Measurements from ENCODE around the gene CEND1.

The CEND1 gene

DNA sequence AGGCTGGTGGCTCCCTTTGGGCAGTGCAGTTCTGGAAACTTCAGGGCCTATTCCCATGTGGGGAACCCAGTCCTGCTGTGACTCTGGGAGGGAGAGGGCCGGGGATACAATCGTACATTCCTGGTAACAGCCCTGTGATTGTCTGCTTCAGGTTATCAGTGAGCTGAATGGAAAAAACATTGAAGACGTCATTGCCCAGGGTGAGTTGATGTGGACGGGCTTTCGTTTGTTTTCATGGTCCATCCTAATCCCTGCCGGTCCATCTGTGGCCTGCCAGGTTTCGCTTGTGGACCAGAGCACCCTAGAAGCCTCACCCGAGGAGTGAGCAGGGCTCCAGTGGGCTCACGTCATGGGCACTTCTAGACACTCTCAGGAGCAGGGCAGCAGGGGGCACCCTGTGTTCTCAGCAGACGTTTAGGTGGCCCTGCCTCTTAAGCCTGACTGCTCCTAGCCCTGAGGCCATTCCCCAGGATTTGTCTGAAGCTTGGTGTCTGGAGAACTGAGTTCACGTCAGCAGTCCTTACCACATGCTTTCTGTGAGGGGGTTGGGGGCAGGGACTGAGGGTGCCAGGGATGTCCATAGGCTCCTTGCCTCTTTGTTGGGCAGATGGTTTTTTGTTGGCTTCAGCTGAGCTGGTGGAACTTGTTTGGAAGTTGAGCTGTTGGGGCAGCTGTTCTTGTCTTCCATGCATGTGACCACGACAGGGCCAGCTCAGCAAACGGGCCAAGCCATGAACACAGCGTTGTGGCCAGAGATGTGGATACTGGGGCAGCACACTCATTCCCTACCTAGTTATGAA lies 21.8 kb upstream of the CEND1 start:
- Histone ChIP-seq H3K27ac (ENCODE audit: insufficient read depth, low read depth, low read length, poor library complexity, severe bottlenecking) (no peak overlapping the region), H3K36me3 (ENCODE audit: control insufficient read depth, insufficient read depth, low read length) (peaks cover 26% of the 10 kb centered on the region), H3K4me3 (ENCODE audit: insufficient read depth, low read depth, low read length) (no peak overlapping the region), H3K27me3 (ENCODE audit: control insufficient read depth, insufficient read depth, low read length, poor library complexity, severe bottlenecking) (no peaks in the 10 kb centered on the region), H3K4me1 (ENCODE audit: control insufficient read depth, insufficient read depth, low read length) (peaks cover 15% of the 10 kb centered on the region), H3K9me3 (ENCODE audit: control insufficient read depth, low read length) (no peaks in the 10 kb centered on the region)
- 92 to 94% methylated on average over 14 of the region's 14 CpGs for WGBS, 2 experiments

GRCh38 chr11:810040-810567 lies 20.2 kb upstream of the CEND1 start:
- Histone ChIP-seq H3K36me3 (ENCODE audit: control insufficient read depth, insufficient read depth, low read length) (peaks cover 26% of the 10 kb centered on the region), H3K27ac (ENCODE audit: insufficient read depth, low read depth, low read length, poor library complexity, severe bottlenecking) (peak overlapping the region; percentile 94)
- 1% methylated on average over 55 of the region's 55 CpGs for WGBS, 2 experiments

DNA sequence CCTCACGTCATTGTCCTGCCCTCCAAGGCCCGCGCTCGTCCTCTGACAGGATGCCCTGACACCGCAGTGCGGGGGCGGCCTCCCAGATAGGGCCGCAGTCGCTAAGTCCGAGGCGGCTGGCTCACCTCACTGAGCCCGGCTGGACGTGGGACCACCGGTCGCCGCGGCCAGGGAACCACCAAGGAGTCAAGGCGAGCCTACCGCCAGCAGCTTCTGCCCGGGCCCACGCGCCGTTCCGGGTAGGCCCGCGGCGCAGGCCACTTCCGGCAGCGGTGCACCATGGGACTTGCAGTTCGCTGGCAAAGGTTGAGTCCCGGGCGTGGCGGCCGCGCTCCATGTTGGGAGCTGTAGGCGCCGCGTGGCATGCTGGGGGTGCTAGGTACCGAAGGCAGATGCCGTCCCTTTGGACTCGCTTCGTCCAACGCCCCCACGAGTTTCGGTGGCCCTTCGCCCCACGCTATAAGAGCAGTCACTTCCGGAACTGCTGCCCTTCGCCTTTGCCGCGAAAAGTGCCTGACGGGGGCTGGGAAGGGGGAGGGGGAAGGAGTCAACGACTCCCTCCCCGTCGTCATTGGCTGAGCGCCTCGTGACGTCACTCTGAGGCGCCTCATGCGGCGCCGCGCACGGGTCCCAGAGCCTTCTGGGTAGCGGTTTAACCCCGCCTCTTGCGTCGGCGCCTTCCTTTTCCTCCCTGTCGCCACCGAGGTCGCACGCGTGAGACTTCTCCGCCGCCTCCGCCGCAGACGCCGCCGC lies 19.6 kb upstream of the CEND1 start, which contains the start of gene RPLP2:
RPLP2 (plus strand) TSS at position 681 of the 753 bp plus-strand sequence. CDS start 268 bp downstream, outside the sequence.
- Histone ChIP-seq H3K27me3 (ENCODE audit: control insufficient read depth, insufficient read depth, low read length, poor library complexity, severe bottlenecking) (no peaks in the 10 kb centered on the region), H3K4me3 (ENCODE audit: insufficient read depth, low read depth, low read length) (peak within 1 kb of the TSS; percentile 98), H3K27ac (ENCODE audit: insufficient read depth, low read depth, low read length, poor library complexity, severe bottlenecking) (peak within 1 kb of the TSS; percentile 94), H3K36me3 (ENCODE audit: control insufficient read depth, insufficient read depth, low read length) (peaks cover 26% of the 10 kb centered on the region), H3K4me1 (ENCODE audit: control insufficient read depth, insufficient read depth, low read length) (peaks cover 18% of the 10 kb centered on the region), H3K9me3 (ENCODE audit: control insufficient read depth, low read length) (no peaks in the 10 kb centered on the region)
- WGBS, 2 experiments = 0% methylated on average over 81 of the region's 81 CpGs

More at GRCh38 chr11:810040-810567, 20.2 kb upstream of the CEND1 start:
- H3K4me1 ChIP-seq (ENCODE audit: control insufficient read depth, insufficient read depth, low read length) = peaks cover 15% of the 10 kb centered on the region
- no peaks in the 10 kb centered on the region for H3K9me3 ChIP-seq (ENCODE audit: control insufficient read depth, low read length)
- no peaks in the 10 kb centered on the region for H3K27me3 ChIP-seq (ENCODE audit: control insufficient read depth, insufficient read depth, low read length, poor library complexity, severe bottlenecking)
- H3K4me3 ChIP-seq (ENCODE audit: insufficient read depth, low read depth, low read length) = peak overlapping the region; percentile 98

DNA sequence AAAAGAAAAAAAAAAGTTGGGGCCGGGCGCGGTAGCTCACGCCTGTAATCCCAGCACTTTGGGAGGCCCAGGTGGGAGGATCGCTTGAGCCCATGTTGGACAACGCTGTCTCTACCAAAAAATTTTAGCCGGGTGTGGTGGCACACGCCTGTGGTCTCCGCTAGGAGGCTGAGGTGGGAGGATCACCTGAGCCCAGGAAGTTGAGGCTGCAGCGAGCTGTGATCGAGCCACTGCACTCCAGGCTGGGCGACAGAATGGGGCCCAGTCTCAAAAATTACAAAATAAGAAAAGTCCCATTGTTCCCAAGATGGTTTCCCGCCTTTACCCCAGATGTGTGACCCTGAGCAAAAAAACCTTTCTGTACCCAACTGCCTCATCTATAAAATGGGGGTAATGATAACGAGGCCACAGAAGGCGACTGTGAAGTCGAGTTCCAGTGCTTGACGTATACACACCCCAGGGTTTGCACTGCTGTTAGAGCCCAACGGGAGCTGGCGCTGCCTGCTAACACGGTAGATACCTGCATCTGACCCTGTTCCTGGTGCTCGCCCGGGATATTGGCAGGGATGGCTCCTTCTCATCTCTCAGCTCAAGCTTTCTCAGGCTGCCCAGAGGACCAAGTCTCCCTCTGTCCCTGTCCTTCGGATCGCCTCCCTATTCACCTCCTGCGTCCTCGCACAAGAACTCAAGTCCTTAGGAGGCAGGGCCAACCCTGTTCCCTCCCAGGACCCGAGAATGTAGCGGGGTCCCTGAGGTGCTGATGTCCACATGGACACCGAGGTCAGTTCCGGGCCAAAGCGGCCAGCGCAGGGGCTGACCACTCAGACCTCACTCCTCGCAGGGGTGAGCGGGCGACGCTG lies 18.8 kb upstream of the CEND1 start:
- 37% methylated on average over 36 of the region's 36 CpGs for WGBS, 2 experiments
- peaks cover 23% of the 10 kb centered on the region for H3K4me1 ChIP-seq (ENCODE audit: control insufficient read depth, insufficient read depth, low read length)
- peak overlapping the region; percentile 98 for H3K4me3 ChIP-seq (ENCODE audit: insufficient read depth, low read depth, low read length)
- H3K27ac ChIP-seq (ENCODE audit: insufficient read depth, low read depth, low read length, poor library complexity, severe bottlenecking) = peak overlapping the region; percentile 94
- H3K36me3 ChIP-seq (ENCODE audit: control insufficient read depth, insufficient read depth, low read length) = peaks cover 23% of the 10 kb centered on the region
- H3K27me3 ChIP-seq (ENCODE audit: control insufficient read depth, insufficient read depth, low read length, poor library complexity, severe bottlenecking) = no peaks in the 10 kb centered on the region
- no peaks in the 10 kb centered on the region for H3K9me3 ChIP-seq (ENCODE audit: control insufficient read depth, low read length)

DNA sequence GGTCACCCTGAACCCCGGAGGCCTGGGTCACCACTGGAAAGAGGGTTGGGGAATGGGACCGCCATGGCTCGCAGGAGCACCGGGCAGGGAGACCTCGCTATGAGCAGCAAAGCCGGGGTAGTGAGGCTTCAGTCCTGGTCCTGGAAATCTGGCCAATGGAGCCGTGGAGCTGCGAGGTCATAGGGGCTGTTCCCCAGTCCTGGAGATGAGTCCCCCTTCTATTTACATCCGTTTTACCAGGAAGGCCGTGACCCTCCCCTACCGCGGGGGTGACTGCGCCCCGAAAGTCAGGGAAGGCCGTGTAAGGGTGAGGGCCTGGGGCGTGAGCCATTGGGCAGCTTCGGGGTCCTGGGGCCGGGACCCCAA lies 14.7 kb upstream of the CEND1 start:
- WGBS, 2 experiments = 37 to 39% methylated on average over 18 of the region's 18 CpGs
- H3K9me3 ChIP-seq (ENCODE audit: control insufficient read depth, low read length) = no peaks in the 10 kb centered on the region
- peaks cover 8% of the 10 kb centered on the region for H3K4me1 ChIP-seq (ENCODE audit: control insufficient read depth, insufficient read depth, low read length)
- peak overlapping the region; percentile 64 for H3K4me3 ChIP-seq (ENCODE audit: insufficient read depth, low read depth, low read length)
- H3K27me3 ChIP-seq (ENCODE audit: control insufficient read depth, insufficient read depth, low read length, poor library complexity, severe bottlenecking) = no peaks in the 10 kb centered on the region
- H3K36me3 ChIP-seq (ENCODE audit: control insufficient read depth, insufficient read depth, low read length) = peaks cover 8% of the 10 kb centered on the region
- H3K27ac ChIP-seq (ENCODE audit: insufficient read depth, low read depth, low read length, poor library complexity, severe bottlenecking) = no peak overlapping the region

DNA sequence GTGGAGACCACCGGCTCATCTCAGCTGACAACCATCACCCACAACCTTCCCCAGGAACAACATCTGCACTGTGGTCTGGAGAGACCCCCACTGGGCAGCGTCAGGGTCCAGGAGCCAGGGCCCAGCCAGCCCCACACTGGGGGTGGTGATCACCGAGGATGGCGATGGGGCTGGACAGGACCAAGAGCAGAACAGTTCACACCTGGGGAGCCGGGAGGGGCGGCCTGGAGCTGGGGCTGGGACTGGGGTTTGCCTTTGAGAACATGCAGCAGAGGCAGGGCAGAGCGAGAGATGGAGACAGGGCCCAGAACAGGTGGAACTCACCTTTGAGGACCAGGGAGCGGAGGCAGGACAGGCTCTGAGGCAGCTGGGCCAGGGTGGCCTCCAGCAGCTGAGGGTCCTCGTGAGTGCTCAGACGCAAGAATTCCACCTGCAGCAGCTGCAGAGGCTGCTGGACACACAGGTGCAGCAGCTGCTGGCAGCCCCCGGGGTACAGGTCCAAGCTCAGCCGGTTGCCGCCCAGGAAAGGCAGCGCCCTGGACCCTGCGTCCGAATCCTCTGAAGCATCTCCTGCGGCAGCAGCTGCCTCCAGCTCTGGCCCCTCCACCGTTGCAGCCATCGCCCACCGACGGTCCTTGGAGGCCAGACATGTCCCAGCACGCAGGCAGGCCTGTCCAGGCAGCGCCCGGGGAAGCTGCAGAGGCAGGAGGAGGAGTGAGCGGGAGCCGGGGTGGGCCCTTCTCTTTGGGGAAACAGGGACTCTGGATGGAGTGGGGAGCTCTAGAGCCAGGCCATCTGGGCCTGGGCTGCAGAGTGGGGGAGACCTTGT lies 14.1 kb upstream of the CEND1 start:
- H3K4me1 ChIP-seq (ENCODE audit: control insufficient read depth, insufficient read depth, low read length) = peaks cover 8% of the 10 kb centered on the region
- no peaks in the 10 kb centered on the region for H3K9me3 ChIP-seq (ENCODE audit: control insufficient read depth, low read length)
- peak overlapping the region; percentile 64 for H3K4me3 ChIP-seq (ENCODE audit: insufficient read depth, low read depth, low read length)
- no peaks in the 10 kb centered on the region for H3K27me3 ChIP-seq (ENCODE audit: control insufficient read depth, insufficient read depth, low read length, poor library complexity, severe bottlenecking)
- H3K36me3 ChIP-seq (ENCODE audit: control insufficient read depth, insufficient read depth, low read length) = peaks cover 8% of the 10 kb centered on the region
- 80 to 81% methylated on average over 26 of the region's 26 CpGs for WGBS, 2 experiments
- no peak overlapping the region for H3K27ac ChIP-seq (ENCODE audit: insufficient read depth, low read depth, low read length, poor library complexity, severe bottlenecking)

DNA sequence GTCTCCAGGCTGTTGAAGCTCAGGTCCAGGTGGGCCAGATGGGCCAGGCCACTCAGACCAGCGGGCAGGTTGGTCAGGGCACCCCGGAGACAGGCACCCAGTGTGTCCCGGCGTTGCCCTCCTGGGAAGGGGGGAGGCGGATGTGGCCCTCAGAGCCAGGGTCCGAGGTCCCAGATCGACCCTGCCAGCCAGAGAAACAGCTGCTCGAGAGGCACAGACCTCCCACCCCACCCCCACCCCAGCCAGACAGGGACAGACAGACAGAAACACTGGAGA lies 13.5 kb upstream of the CEND1 start:
- peaks cover 8% of the 10 kb centered on the region for H3K36me3 ChIP-seq (ENCODE audit: control insufficient read depth, insufficient read depth, low read length)
- H3K27ac ChIP-seq (ENCODE audit: insufficient read depth, low read depth, low read length, poor library complexity, severe bottlenecking) = no peak overlapping the region
- H3K27me3 ChIP-seq (ENCODE audit: control insufficient read depth, insufficient read depth, low read length, poor library complexity, severe bottlenecking) = no peaks in the 10 kb centered on the region
- peaks cover 8% of the 10 kb centered on the region for H3K4me1 ChIP-seq (ENCODE audit: control insufficient read depth, insufficient read depth, low read length)
- no peak overlapping the region for H3K4me3 ChIP-seq (ENCODE audit: insufficient read depth, low read depth, low read length)
- no peaks in the 10 kb centered on the region for H3K9me3 ChIP-seq (ENCODE audit: control insufficient read depth, low read length)
- 86 to 91% methylated on average over 8 of the region's 8 CpGs for WGBS, 2 experiments

- Histone ChIP-seq H3K36me3 (ENCODE audit: control insufficient read depth, insufficient read depth, low read length) (peaks cover 8% of the 10 kb centered on the region), H3K9me3 (ENCODE audit: control insufficient read depth, low read length) (no peaks in the 10 kb centered on the region), H3K4me1 (ENCODE audit: control insufficient read depth, insufficient read depth, low read length) (peaks cover 8% of the 10 kb centered on the region), H3K27me3 (ENCODE audit: control insufficient read depth, insufficient read depth, low read length, poor library complexity, severe bottlenecking) (no peaks in the 10 kb centered on the region), H3K27ac (ENCODE audit: insufficient read depth, low read depth, low read length, poor library complexity, severe bottlenecking) (no peak overlapping the region), H3K4me3 (ENCODE audit: insufficient read depth, low read depth, low read length) (no peak overlapping the region)
- WGBS, 2 experiments = 96% methylated on average over 28 of the region's 28 CpGs
These were observed 13.0 kb upstream of the CEND1 start for GRCh38 chr11:802693-803466.
